ENCODE data around the gene GNG5.

Gene GNG5

GRCh38 chr1:84488107-84488506 lies 18.3 kb downstream of the GNG5 start:
- Mint-ChIP-seq H3K9me3 (peaks cover 3% of the 10 kb centered on the region), H3K4me3 (no peak overlapping the region), H3K27me3 (ENCODE audit: low read depth, poor library complexity) (no peaks in the 10 kb centered on the region), H3K27ac (no peak overlapping the region), H3K4me1 (no peaks in the 10 kb centered on the region), H3K36me3 (ENCODE audit: low read depth) (peaks cover 84% of the 10 kb centered on the region)
- TF ChIP-seq CTCF (IDR thresholded peaks at IDR 0.05): no peak
- no peak for DNase-seq

- peaks cover 28% of the 10 kb centered on the region for H3K27me3 Mint-ChIP-seq (ENCODE audit: low read depth, poor library complexity)
- DNase-seq: no peak
- TF ChIP-seq CTCF (IDR thresholded peaks at IDR 0.05): no peak
- peaks cover 68% of the 10 kb centered on the region for H3K36me3 Mint-ChIP-seq (ENCODE audit: low read depth)
- peak overlapping the region; percentile 51 for H3K27ac Mint-ChIP-seq
- peaks cover 27% of the 10 kb centered on the region for H3K9me3 Mint-ChIP-seq
- H3K4me1 Mint-ChIP-seq: peaks cover 34% of the 10 kb centered on the region
- peak overlapping the region; percentile 71 for H3K4me3 Mint-ChIP-seq
These were observed 25.1 kb downstream of the GNG5 start for GRCh38 chr1:84481317-84481716.

GRCh38 chr1:84480650-84481049 lies 25.7 kb downstream of the GNG5 start:
- peaks cover 61% of the 10 kb centered on the region for H3K36me3 Mint-ChIP-seq (ENCODE audit: low read depth)
- TF ChIP-seq CTCF (IDR thresholded peaks at IDR 0.05): no peak
- peaks cover 28% of the 10 kb centered on the region for H3K9me3 Mint-ChIP-seq
- no peak overlapping the region for H3K27ac Mint-ChIP-seq
- H3K4me1 Mint-ChIP-seq: peaks cover 34% of the 10 kb centered on the region
- H3K4me3 Mint-ChIP-seq: peak overlapping the region; percentile 100
- H3K27me3 Mint-ChIP-seq (ENCODE audit: low read depth, poor library complexity): peaks cover 34% of the 10 kb centered on the region
- DNase-seq: no peak

GRCh38 chr1:84479998-84480397 lies 26.4 kb downstream of the GNG5 start:
- Mint-ChIP-seq H3K27ac (peak overlapping the region; percentile 41), H3K4me3 (peak overlapping the region; percentile 100), H3K4me1 (peaks cover 34% of the 10 kb centered on the region), H3K9me3 (peaks cover 28% of the 10 kb centered on the region), H3K27me3 (ENCODE audit: low read depth, poor library complexity) (peaks cover 41% of the 10 kb centered on the region), H3K36me3 (ENCODE audit: low read depth) (peaks cover 55% of the 10 kb centered on the region)
- DNase-seq: no peak
- TF ChIP-seq CTCF (IDR thresholded peaks at IDR 0.05): no peak

GRCh38 chr1:84478876-84479868 lies 27.2 kb downstream of the GNG5 start, which contains the start of gene RPF1:
Gene RPF1 (plus strand): TSS chr1:84479266. CDS start chr1:84479282, 16 bp downstream.
- H3K4me1 Mint-ChIP-seq: peaks cover 34% of the 10 kb centered on the region
- DNase-seq: peak; percentile 72
- H3K9me3 Mint-ChIP-seq: peaks cover 28% of the 10 kb centered on the region
- H3K36me3 Mint-ChIP-seq (ENCODE audit: low read depth): peaks cover 46% of the 10 kb centered on the region
- H3K27me3 Mint-ChIP-seq (ENCODE audit: low read depth, poor library complexity): peaks cover 49% of the 10 kb centered on the region
- H3K27ac Mint-ChIP-seq: peak within 1 kb of the TSS; percentile 99
- H3K4me3 Mint-ChIP-seq: peak within 1 kb of the TSS; percentile 100
- TF ChIP-seq CTCF (IDR thresholded peaks at IDR 0.05): no peak
